Psoas muscle (tissue), 8 donors: ENCODE results near the gene PC. TPM values are rescaled to one million over a fixed set of nuclear protein-coding genes. Genes with fewer than 3 reads are reported as not detected.
A peak's percentile ranks its signal among the peaks of the same experiment; 100 is the strongest.
"Not testable (repeated sequence)": the region's sequence is repeated elsewhere in the genome, so short reads cannot be mapped to it uniquely, and the experiment has no call there.

Experiments
- ATAC-seq, 4 donors: fragments of 200-7000 bp; cut with Tn5 transposase; one replicate each; pipeline ENCODE4 v1.9.1; 2020; ENCODE audit warnings: moderate library complexity in 3 of 4, mild to moderate bottlenecking in 2 of 4
- DNase-seq, 2 donors: peaks; one replicate each; pipeline ENCODE4 v3.0.0-alpha.2; 2020
- H3K27ac ChIP-seq: fragments of 200-600 bp; one replicate; pipeline ENCODE4 v1.8.0; 2022
- H3K27me3 ChIP-seq, 3 donors: fragments of 200-600 bp in 1 of 3; one replicate each; pipeline versions ENCODE4 v1.6.1 to v1.8.0; 2013 to 2022; ENCODE audit warnings: low read length in 2 of 3, mild to moderate bottlenecking in 2 of 3, moderate library complexity in 1 of 3; ENCODE audit not compliant: insufficient read depth in 3 of 3
- H3K36me3 ChIP-seq, 2 donors: fragments of 200-600 bp in 1 of 2; one replicate each; pipeline versions ENCODE4 v1.6.1 to v1.8.0; 2013 to 2022; ENCODE audit warnings: low read depth in 1 of 2, mild to moderate bottlenecking in 1 of 2, moderate library complexity in 1 of 2; ENCODE audit not compliant: insufficient read depth in 1 of 2
- H3K4me1 ChIP-seq: fragments of 200-600 bp; one replicate; pipeline ENCODE4 v1.8.0; 2022
- H3K4me3 ChIP-seq: fragments of 200-600 bp; one replicate; pipeline ENCODE4 v1.8.0; 2022; ENCODE audit warnings: mild to moderate bottlenecking
- H3K9me3 ChIP-seq: fragments of 200-600 bp; one replicate; pipeline ENCODE4 v1.8.0; 2022
- WGBS, 3 donors: extraction: QIAGEN DNeasy Blood & Tissue Kit; methylation state at CpG; one replicate each; pipeline versions ENCODE4 v1.1.6 to v1.1.7; 2013; 5-methylcytosine and 5-hydroxymethylcytosine counted together
- intact Hi-C, 2 donors: fragments of 100-400 bp; cut with DNase I; formaldehyde crosslinking; loops; one replicate each; pipeline versions ENCODE4 v1.11.0 to v1.14.2; 2022
- polyA plus RNA-seq, 3 donors: library from polyadenylated mRNA; stranded (reverse); fragments of 200-250 nt; gene quantifications; one replicate each; pipeline ENCODE4 v1.2.3, GENCODE V29; 2013
- total RNA-seq, 4 donors: library from RNA; stranded (reverse); fragmentation: NEBNext Ultra II Directional in 2 of 4; extraction: Animal tissue kit (Norgen Biotek cat#: 25700) in 2 of 4; gene quantifications; one replicate each; pipeline versions ENCODE4 v1.2.1 to v1.2.4, GENCODE V29; 2021 to 2023
- TF ChIP-seq, protein P1 (sequence below): fragments of 200-600 bp; IDR thresholded peaks from one replicate; pipeline ENCODE4 v1.8.0; 2022; ENCODE audit warnings: antibody characterized with exemption
- donor health status: healthy with polysubstance abuse.
- donor health status: DM: no; HTN: no; CAD: no; lungs with moderate emphysema.
- donor health status: Bipolar disorder and iron deficiency.
- donor health status: healthy.
- donor health status: DM: yes; HTN: yes; CAD: no.
- donor health status: DM: no; HTN: no; CAD: no.
- donor health status: DM: no; HTN: no; CAD: no.
- donor health status: DM: yes; HTN: yes; CAD: no.

The PC gene
- total and polyA plus RNA-seq, 7 donors: 11.1 to 48.8 (median 18.3) TPM

DNA sequence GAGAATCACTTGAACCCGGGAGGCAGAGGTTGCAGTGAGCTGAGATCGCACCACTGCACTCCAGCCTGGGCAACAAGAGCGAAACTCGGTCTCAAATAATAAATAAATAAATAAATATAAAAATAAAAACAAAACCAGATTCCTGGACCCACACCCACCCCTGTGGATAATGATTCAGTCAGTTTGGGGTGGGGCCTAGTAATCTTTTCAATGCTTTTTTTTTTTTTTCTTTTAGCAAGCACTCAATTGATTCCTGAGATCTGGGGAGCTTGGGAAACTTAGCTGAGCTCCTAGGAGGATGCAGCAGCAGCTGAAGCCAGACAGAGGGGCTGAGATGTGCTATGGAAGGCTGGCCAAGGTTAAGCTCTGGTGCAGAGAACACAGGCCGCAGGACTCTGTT lies 4.6 kb upstream of the PC start:
- WGBS, 3 donors: 92 to 97% (median 96%) methylated on average over 4 to 5 of the region's 5 CpGs

DNA sequence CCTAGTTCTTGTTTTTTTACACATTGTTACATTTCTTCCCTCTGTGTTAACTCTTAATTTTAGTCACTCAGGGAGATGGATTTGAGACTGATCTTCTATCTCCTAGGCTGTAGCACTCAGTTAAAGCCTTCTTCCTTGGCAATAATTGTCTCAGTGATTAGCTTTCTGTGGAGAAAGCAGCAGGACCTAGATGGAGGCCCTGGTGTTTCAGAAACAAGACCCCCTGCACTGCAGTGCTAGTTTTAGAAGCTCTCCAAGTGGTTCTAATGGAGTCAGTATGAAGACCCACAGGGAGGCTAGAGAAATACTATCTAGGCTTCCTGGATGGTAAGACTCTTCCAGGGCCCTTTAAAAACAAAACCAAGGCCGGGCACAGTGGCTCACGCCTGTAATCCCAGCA lies 4.1 kb upstream of the PC start:
- H3K9me3 ChIP-seq: no peaks in the 10 kb centered on the region
- H3K36me3 ChIP-seq: no peaks in the 10 kb centered on the region
- peak in 1 of 2 donors; percentile 25 for DNase-seq
- H3K27me3 ChIP-seq: no peaks in the 10 kb centered on the region
- H3K4me1 ChIP-seq: peaks cover 6% of the 10 kb centered on the region
- WGBS, 3 donors: 89 to 95% (median 94%) methylated on average over 2 of the region's 2 CpGs
- ATAC-seq: no peak
- no peak overlapping the region for H3K27ac ChIP-seq
- intact Hi-C loops: no loop called here
- TF ChIP-seq, protein P1, sequence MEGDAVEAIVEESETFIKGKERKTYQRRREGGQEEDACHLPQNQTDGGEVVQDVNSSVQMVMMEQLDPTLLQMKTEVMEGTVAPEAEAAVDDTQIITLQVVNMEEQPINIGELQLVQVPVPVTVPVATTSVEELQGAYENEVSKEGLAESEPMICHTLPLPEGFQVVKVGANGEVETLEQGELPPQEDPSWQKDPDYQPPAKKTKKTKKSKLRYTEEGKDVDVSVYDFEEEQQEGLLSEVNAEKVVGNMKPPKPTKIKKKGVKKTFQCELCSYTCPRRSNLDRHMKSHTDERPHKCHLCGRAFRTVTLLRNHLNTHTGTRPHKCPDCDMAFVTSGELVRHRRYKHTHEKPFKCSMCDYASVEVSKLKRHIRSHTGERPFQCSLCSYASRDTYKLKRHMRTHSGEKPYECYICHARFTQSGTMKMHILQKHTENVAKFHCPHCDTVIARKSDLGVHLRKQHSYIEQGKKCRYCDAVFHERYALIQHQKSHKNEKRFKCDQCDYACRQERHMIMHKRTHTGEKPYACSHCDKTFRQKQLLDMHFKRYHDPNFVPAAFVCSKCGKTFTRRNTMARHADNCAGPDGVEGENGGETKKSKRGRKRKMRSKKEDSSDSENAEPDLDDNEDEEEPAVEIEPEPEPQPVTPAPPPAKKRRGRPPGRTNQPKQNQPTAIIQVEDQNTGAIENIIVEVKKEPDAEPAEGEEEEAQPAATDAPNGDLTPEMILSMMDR: no peak
- H3K4me3 ChIP-seq: no peak overlapping the region

More for the DNA sequence above, 4.6 kb upstream of the PC start:
- Histone ChIP-seq H3K9me3 (no peaks in the 10 kb centered on the region), H3K4me3 (no peak overlapping the region), H3K4me1 (peaks cover under 1% of the 10 kb centered on the region), H3K27me3 (no peaks in the 10 kb centered on the region), H3K36me3 (no peaks in the 10 kb centered on the region), H3K27ac (no peak overlapping the region)
- DNase-seq (peak in 1 of 2 donors; percentile 9), ATAC-seq (no peak)
- TF ChIP-seq, protein P1: no peak
- intact Hi-C loops: no loop called here

DNA sequence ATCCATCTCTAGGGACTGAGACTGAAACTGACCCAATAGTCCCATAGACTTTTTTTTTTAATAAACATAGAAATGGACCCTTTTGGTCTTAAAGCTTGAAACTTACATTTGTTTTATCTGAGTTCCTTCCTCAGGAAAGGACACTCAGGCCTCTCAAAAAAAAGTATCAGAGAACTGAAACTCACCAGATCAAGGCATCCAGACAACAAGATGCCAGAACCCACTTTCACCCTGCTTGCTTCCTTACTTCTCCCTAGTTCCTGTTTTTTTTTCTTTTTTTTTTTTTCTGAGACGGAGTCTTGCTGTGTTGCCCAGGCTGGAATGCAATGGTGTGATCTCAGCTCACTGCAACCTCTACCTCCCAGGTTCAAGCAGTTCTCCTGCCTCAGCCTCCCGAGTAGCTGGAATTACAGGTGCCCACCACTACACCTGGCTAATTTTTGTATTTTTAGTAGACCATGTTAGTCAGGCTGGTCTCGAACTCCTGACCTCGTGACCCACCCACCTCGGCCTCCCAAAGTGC lies 3.6 kb upstream of the PC start:
- 85 to 89% (median 87%) methylated on average over 5 of the region's 5 CpGs for WGBS, 3 donors
- ATAC-seq, intact Hi-C loops: not testable (repeated sequence)

DNA sequence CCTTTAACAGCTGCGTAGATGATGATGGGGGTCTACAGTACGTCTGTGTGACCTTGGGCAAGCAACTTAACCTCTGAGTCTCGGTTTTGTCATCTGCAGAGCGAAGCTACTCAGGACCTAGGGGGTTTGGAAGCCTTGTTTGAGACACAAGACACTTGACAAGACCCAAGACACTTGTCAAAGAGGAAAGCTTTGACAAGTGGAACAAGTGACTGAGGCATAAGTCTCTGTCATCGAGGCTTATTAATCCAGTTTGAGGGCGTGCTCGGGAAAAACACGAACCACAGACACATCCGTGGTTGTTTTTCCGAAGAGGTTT lies 732 bp upstream of the PC start:
- no peaks in the 10 kb centered on the region for H3K27me3 ChIP-seq
- TF ChIP-seq, protein P1: no peak
- intact Hi-C loops: loop anchor here in 1 of 2 donors (5.0 kb wide), 1 partner anchor 67 kb away; no protein-coding TSS in a partner anchor
- WGBS, 3 donors: 25 to 28% (median 27%) methylated on average over 10 of the region's 10 CpGs
- H3K36me3 ChIP-seq: peaks cover 0 to 5% of the 10 kb centered on the region in 2 donors
- H3K4me3 ChIP-seq: peak overlapping the region; percentile 67
- H3K27ac ChIP-seq: peak overlapping the region; percentile 85
- H3K4me1 ChIP-seq: peaks cover 8% of the 10 kb centered on the region
- no peaks in the 10 kb centered on the region for H3K9me3 ChIP-seq
- DNase-seq (no peak), ATAC-seq (no peak)

More for the DNA sequence above, 3.6 kb upstream of the PC start:
- H3K4me3 ChIP-seq, H3K4me1 ChIP-seq, H3K9me3 ChIP-seq, H3K27me3 ChIP-seq, H3K27ac ChIP-seq, H3K36me3 ChIP-seq, DNase-seq: not testable (repeated sequence)

DNA sequence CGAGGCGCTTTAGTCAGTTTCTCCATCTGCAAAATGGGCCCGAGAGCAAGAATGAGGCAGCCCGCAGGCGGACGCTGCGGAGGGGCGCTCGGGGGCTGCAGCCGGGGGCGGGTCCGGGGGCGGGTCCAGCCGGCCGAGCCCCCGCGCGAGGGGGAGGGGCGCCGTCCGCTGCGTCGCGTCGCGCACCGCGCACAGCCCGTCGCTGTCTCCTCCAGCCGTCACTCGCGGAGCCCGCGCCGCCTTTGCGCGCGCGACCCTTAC lies 282 bp downstream of the PC start:
- peaks cover 8% of the 10 kb centered on the region for H3K4me1 ChIP-seq
- ATAC-seq: peak; percentile 32 to 52 (median 40)
- H3K27me3 ChIP-seq: no peaks in the 10 kb centered on the region
- H3K27ac ChIP-seq: peak overlapping the region; percentile 84
- peak overlapping the region; percentile 67 for H3K4me3 ChIP-seq
- TF ChIP-seq, protein P1: no peak
- intact Hi-C loops: loop anchor here in 1 of 2 donors (5.0 kb wide), 1 partner anchor 66 kb away; no protein-coding TSS in a partner anchor
- 1 to 3% (median 1%) methylated on average over 22 to 40 of the region's 40 CpGs for WGBS, 3 donors
- H3K9me3 ChIP-seq: no peaks in the 10 kb centered on the region
- no peak for DNase-seq
- H3K36me3 ChIP-seq: peaks cover 0 to 9% of the 10 kb centered on the region in 2 donors
